ENCODE data around the gene RYK. TPM values are rescaled to one million over a fixed set of nuclear protein-coding genes. Genes with fewer than 3 reads are reported as not detected.
"Not testable (repeated sequence)": the region's sequence is repeated elsewhere in the genome, so short reads cannot be mapped to it uniquely, and the experiment has no call there.

Gene RYK
- total and polyA plus RNA-seq, 5 donors: 30.9 to 57.3 (median 52.3) TPM

- Histone ChIP-seq H3K4me1 (ENCODE audit: control insufficient read depth, insufficient read depth, low read length) (peaks cover 17% of the 10 kb centered on the region), H3K4me3 (ENCODE audit: low read length) (no peak overlapping the region), H3K27me3 (ENCODE audit: control insufficient read depth, insufficient read depth) (no peaks in the 10 kb centered on the region), H3K27ac (ENCODE audit: low read length) (no peak overlapping the region), H3K9me3 (ENCODE audit: control insufficient read depth, low read length) (no peaks in the 10 kb centered on the region)
- intact Hi-C loops (cut with DNase I): no loop called here
- ATAC-seq (peak in 1 of 2 donors; percentile 61), DNase-seq (no peak)
- WGBS: 27% methylated on average over 3 of the region's 3 CpGs
These were observed 14.0 kb downstream of the RYK start for GRCh38 chr3:134236505-134237170.

GRCh38 chr3:134235577-134236076 is 15.0 kb downstream of the RYK start:
- ATAC-seq (peak in 1 of 2 donors; percentile 18), DNase-seq (no peak)
- 84% methylated on average over 3 of the region's 3 CpGs for WGBS
- no peak overlapping the region for H3K4me3 ChIP-seq (ENCODE audit: low read length)
- peak overlapping the region; percentile 10 for H3K27ac ChIP-seq (ENCODE audit: low read length)
- intact Hi-C loops (cut with DNase I): no loop called here
- H3K4me1 ChIP-seq (ENCODE audit: control insufficient read depth, insufficient read depth, low read length): peaks cover 22% of the 10 kb centered on the region
- H3K9me3 ChIP-seq (ENCODE audit: control insufficient read depth, low read length): no peaks in the 10 kb centered on the region
- H3K27me3 ChIP-seq (ENCODE audit: control insufficient read depth, insufficient read depth): no peaks in the 10 kb centered on the region

- Histone ChIP-seq H3K4me1 (ENCODE audit: control insufficient read depth, insufficient read depth, low read length) (peaks cover 13% of the 10 kb centered on the region), H3K4me3 (ENCODE audit: low read length) (no peak overlapping the region), H3K27me3 (ENCODE audit: control insufficient read depth, insufficient read depth) (no peaks in the 10 kb centered on the region), H3K9me3 (ENCODE audit: control insufficient read depth, low read length) (no peaks in the 10 kb centered on the region), H3K27ac (ENCODE audit: low read length) (no peak overlapping the region)
- intact Hi-C loops (cut with DNase I): no loop called here
- ATAC-seq: no peak
- no peak for DNase-seq
These were observed 17.7 kb downstream of the RYK start for GRCh38 chr3:134232951-134233350.

DNA sequence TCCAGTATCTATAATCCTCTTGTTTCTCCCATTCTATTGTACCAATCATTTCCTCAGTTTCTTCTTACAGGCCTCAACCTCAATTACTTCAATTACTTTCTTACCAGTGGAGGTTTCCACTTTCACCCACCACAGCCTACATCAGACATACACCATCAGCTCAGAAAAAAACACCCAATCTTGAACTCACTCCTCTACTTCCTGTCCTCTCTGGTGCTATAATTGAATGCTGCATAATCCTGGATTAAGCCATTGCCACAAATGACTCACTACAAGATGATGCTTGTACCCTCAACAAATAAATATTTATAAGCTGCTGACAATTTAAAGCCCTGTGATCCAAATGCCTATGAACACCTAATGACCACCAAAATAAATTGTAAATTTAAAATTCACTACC is 18.5 kb downstream of the RYK start:
- intact Hi-C loops (cut with DNase I): no loop called here
- DNase-seq: no peak
- Histone ChIP-seq H3K27ac (ENCODE audit: low read length) (no peak overlapping the region), H3K27me3 (ENCODE audit: control insufficient read depth, insufficient read depth) (no peaks in the 10 kb centered on the region), H3K9me3 (ENCODE audit: control insufficient read depth, low read length) (no peaks in the 10 kb centered on the region), H3K4me3 (ENCODE audit: low read length) (no peak overlapping the region), H3K4me1 (ENCODE audit: control insufficient read depth, insufficient read depth, low read length) (peaks cover 13% of the 10 kb centered on the region)
- peak in 1 of 2 donors; percentile 49 for ATAC-seq

GRCh38 chr3:134231131-134231530 is 19.5 kb downstream of the RYK start:
- 19% methylated on average over 3 of the region's 3 CpGs for WGBS
- Histone ChIP-seq H3K27me3 (ENCODE audit: control insufficient read depth, insufficient read depth) (no peaks in the 10 kb centered on the region), H3K4me1 (ENCODE audit: control insufficient read depth, insufficient read depth, low read length) (peaks cover 12% of the 10 kb centered on the region), H3K9me3 (ENCODE audit: control insufficient read depth, low read length) (no peaks in the 10 kb centered on the region), H3K27ac (ENCODE audit: low read length) (peak overlapping the region; percentile 37), H3K4me3 (ENCODE audit: low read length) (no peak overlapping the region)
- ATAC-seq (peak; percentile 27 to 57), DNase-seq (no peak)
- intact Hi-C loops (cut with DNase I): no loop called here

GRCh38 chr3:134229038-134229437 is 21.6 kb downstream of the RYK start:
- Histone ChIP-seq H3K27ac (ENCODE audit: low read length) (no peak overlapping the region), H3K4me1 (ENCODE audit: control insufficient read depth, insufficient read depth, low read length) (peaks cover 11% of the 10 kb centered on the region), H3K27me3 (ENCODE audit: control insufficient read depth, insufficient read depth) (no peaks in the 10 kb centered on the region), H3K4me3 (ENCODE audit: low read length) (no peak overlapping the region), H3K9me3 (ENCODE audit: control insufficient read depth, low read length) (no peaks in the 10 kb centered on the region)
- no peak for DNase-seq
- WGBS: 92% methylated on average over 8 of the region's 8 CpGs
- ATAC-seq: no peak
- intact Hi-C loops (cut with DNase I): no loop called here

DNA sequence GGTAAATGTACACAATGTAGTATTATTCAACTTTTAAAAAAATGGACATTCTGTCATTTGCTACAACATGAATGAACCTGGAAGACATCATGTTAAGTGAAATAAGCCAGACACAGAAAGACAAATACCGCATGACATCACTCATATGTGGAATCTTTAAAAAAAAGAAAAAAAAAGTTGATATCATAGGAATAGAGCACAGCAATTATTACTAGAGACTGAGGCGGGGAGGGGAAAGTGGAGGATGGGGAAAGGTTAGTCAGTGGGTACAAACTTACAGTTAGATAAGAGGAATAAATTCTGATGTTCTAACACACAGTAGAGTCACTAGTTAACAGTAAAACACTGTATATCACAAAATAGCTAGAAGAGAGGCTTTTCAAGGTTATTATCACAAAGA is 22.2 kb downstream of the RYK start:
- intact Hi-C loops (cut with DNase I): no loop called here
- Histone ChIP-seq H3K4me3 (ENCODE audit: low read length) (no peak overlapping the region), H3K9me3 (ENCODE audit: control insufficient read depth, low read length) (no peaks in the 10 kb centered on the region), H3K27ac (ENCODE audit: low read length) (no peak overlapping the region), H3K27me3 (ENCODE audit: control insufficient read depth, insufficient read depth) (no peaks in the 10 kb centered on the region), H3K4me1 (ENCODE audit: control insufficient read depth, insufficient read depth, low read length) (peaks cover 11% of the 10 kb centered on the region)
- 98% methylated on average over 2 of the region's 2 CpGs for WGBS
- ATAC-seq (no peak), DNase-seq (no peak)

GRCh38 chr3:134228035-134228434 is 22.6 kb downstream of the RYK start:
- H3K27me3 ChIP-seq (ENCODE audit: control insufficient read depth, insufficient read depth): no peaks in the 10 kb centered on the region
- no peak for DNase-seq
- intact Hi-C loops (cut with DNase I): no loop called here
- peaks cover 11% of the 10 kb centered on the region for H3K4me1 ChIP-seq (ENCODE audit: control insufficient read depth, insufficient read depth, low read length)
- peak in 1 of 2 donors; percentile 38 for ATAC-seq
- no peak overlapping the region for H3K4me3 ChIP-seq (ENCODE audit: low read length)
- no peak overlapping the region for H3K27ac ChIP-seq (ENCODE audit: low read length)
- WGBS: 58% methylated on average over 6 of the region's 6 CpGs
- H3K9me3 ChIP-seq (ENCODE audit: control insufficient read depth, low read length): no peaks in the 10 kb centered on the region

- ATAC-seq; H3K4me3 ChIP-seq (ENCODE audit: low read length); H3K27ac ChIP-seq (ENCODE audit: low read length); H3K27me3 ChIP-seq (ENCODE audit: control insufficient read depth, insufficient read depth); H3K9me3 ChIP-seq (ENCODE audit: control insufficient read depth, low read length); DNase-seq; intact Hi-C loops (cut with DNase I); H3K4me1 ChIP-seq (ENCODE audit: control insufficient read depth, insufficient read depth, low read length): not testable (repeated sequence)
- 92% methylated on average over 1 of the region's 1 CpG for WGBS
These were observed 25.9 kb downstream of the RYK start for GRCh38 chr3:134224796-134225156.

DNA sequence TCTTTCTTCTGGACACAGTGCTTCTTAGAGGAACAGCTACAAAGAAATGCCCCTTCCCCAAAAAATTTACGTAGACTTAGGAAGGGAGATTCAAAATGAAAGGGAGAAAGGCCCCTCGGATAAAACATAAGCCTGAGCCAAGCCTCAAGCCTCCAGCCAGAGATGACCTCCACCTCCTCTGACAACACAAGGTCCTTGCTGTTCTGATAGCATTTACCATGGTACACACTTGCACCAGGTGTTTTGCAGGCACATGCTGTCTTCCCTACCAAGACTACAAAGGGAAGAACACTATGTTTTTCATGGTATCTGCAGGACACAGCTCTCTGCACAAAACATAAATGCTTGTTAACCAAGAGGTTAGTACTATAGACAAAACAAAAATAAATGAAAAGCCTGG is 27.8 kb downstream of the RYK start:
- Histone ChIP-seq H3K9me3 (ENCODE audit: control insufficient read depth, low read length) (no peaks in the 10 kb centered on the region), H3K4me3 (ENCODE audit: low read length) (no peak overlapping the region), H3K27ac (ENCODE audit: low read length) (no peak overlapping the region), H3K27me3 (ENCODE audit: control insufficient read depth, insufficient read depth) (no peaks in the 10 kb centered on the region), H3K4me1 (ENCODE audit: control insufficient read depth, insufficient read depth, low read length) (peaks cover 3% of the 10 kb centered on the region)
- DNase-seq (no peak), ATAC-seq (no peak)
- 59% methylated on average over 2 of the region's 2 CpGs for WGBS
- intact Hi-C loops (cut with DNase I): no loop called here

DNA sequence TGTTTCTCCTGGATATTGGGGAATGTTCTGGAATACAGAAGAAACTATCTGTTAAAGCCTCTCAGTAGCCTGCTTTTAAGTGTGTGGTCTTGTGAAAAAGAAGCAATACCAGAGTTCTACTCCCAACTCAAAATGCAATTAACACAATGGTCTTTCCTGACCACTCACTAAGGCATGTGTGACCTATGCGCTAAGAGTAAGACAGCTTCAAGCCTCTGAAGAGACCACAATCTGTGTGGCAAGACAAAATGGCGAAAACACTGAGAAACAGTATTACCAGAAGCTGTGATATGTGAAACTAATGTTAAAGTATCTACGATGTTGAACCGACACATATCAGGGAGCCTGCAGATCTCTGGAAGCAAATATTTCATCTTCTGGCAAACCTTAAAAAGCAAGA is 33.8 kb downstream of the RYK start:
- Histone ChIP-seq H3K27ac (ENCODE audit: low read length) (no peak overlapping the region), H3K9me3 (ENCODE audit: control insufficient read depth, low read length) (no peaks in the 10 kb centered on the region), H3K4me1 (ENCODE audit: control insufficient read depth, insufficient read depth, low read length) (peaks cover 4% of the 10 kb centered on the region), H3K4me3 (ENCODE audit: low read length) (no peak overlapping the region), H3K27me3 (ENCODE audit: control insufficient read depth, insufficient read depth) (no peaks in the 10 kb centered on the region)
- 92% methylated on average over 4 of the region's 4 CpGs for WGBS
- intact Hi-C loops (cut with DNase I): loop anchor here in 3 of 4 donors (10.0 kb wide), 4 partner anchors 158 to 282 kb away; partner anchors contain the start of genes ANAPC13 (in 2 of the 3), CEP63 (in 2 of the 3) and AMOTL2 (in 1 of the 3)
- ATAC-seq (no peak), DNase-seq (no peak)
